ENCODE results near the gene SOAT2.

The SOAT2 gene

GRCh38 chr12:53118751-53119300 lies 15.5 kb downstream of the SOAT2 start:
- in situ Hi-C loops (cut with MboI; ENCODE audit: low pct_unique_long_range_greater_than_20kb, low sequenced_read_pairs, unreplicated experiment), result no loop called here
- no peak for TF ChIP-seq CTCF (IDR thresholded peaks at IDR 0.05; ENCODE audit: extremely low read depth, insufficient read depth, missing control alignments)
- DNase-seq (ENCODE audit: low spot score), result no peak

- in situ Hi-C loops (cut with MboI; ENCODE audit: low pct_unique_long_range_greater_than_20kb, low sequenced_read_pairs, unreplicated experiment), result no loop called here
- DNase-seq (ENCODE audit: low spot score), result peak; percentile 13
Observed at GRCh38 chr12:53120685-53121525, 17.6 kb downstream of the SOAT2 start.

GRCh38 chr12:53122961-53123468 lies 19.7 kb downstream of the SOAT2 start:
- TF ChIP-seq CTCF (IDR thresholded peaks at IDR 0.05; ENCODE audit: extremely low read depth, insufficient read depth, missing control alignments), result no peak
- in situ Hi-C loops (cut with MboI; ENCODE audit: low pct_unique_long_range_greater_than_20kb, low sequenced_read_pairs, unreplicated experiment), result no loop called here
- no peak for DNase-seq (ENCODE audit: low spot score)

More at GRCh38 chr12:53120685-53121525, 17.6 kb downstream of the SOAT2 start:
- TF ChIP-seq CTCF (IDR thresholded peaks at IDR 0.05; ENCODE audit: extremely low read depth, insufficient read depth, missing control alignments), result no peak

- no peak for TF ChIP-seq CTCF (IDR thresholded peaks at IDR 0.05; ENCODE audit: extremely low read depth, insufficient read depth, missing control alignments)
- DNase-seq (ENCODE audit: low spot score), result peak; percentile 17
- in situ Hi-C loops (cut with MboI; ENCODE audit: low pct_unique_long_range_greater_than_20kb, low sequenced_read_pairs, unreplicated experiment), result no loop called here
Observed at GRCh38 chr12:53123578-53124351, 20.5 kb downstream of the SOAT2 start.

- in situ Hi-C loops (cut with MboI; ENCODE audit: low pct_unique_long_range_greater_than_20kb, low sequenced_read_pairs, unreplicated experiment), result no loop called here
- DNase-seq (ENCODE audit: low spot score), result no peak
- TF ChIP-seq CTCF (IDR thresholded peaks at IDR 0.05; ENCODE audit: extremely low read depth, insufficient read depth, missing control alignments), result no peak
Observed at GRCh38 chr12:53124352-53124723, 21.1 kb downstream of the SOAT2 start.

- TF ChIP-seq CTCF (IDR thresholded peaks at IDR 0.05; ENCODE audit: extremely low read depth, insufficient read depth, missing control alignments), result no peak
Observed at GRCh38 chr12:53127169-53127568, 23.9 kb downstream of the SOAT2 start.

More at GRCh38 chr12:53127169-53127568, 23.9 kb downstream of the SOAT2 start:
- in situ Hi-C loops (cut with MboI; ENCODE audit: low pct_unique_long_range_greater_than_20kb, low sequenced_read_pairs, unreplicated experiment), result no loop called here
- DNase-seq (ENCODE audit: low spot score), result no peak

All from GM13977 (cell line).